ENCODE results near the gene MAF.

Gene MAF

DNA sequence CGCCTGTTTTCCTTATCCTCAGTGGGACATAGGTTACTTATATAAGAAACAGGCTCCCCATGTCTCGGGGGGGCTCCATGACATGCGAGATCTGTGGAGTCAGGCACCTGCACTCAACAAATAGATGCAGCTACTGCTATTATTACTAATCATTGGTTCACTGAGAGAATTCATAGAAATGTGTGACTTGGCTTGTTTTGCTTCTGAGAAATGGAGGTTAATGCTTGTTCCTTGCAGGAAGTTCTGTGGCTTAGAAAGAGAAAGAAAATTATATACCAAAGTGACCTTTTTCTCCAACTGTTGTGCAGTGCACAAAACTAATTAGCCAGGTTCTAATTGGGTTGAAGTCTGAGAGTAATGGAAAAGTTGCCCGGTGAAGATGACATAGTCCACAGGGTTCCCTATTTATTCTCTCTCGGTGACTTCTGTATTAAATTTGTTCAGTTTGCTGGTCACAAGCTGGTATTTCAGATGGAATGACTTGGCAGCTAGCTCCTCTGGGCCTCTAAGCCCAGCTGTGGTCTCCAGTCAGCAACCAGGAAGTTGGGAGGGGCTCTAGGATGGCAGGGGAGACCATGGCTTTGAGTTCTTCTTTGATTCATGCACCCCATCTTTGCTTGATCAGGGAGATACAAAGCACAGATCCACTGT lies 17.6 kb upstream of the MAF start:
- intact Hi-C loops (cut with DNase I), result no loop called here
- no peak for DNase-seq

- no peak for DNase-seq
- intact Hi-C loops (cut with DNase I), result no loop called here
Measured at GRCh38 chr16:79613009-79613408, 12.5 kb upstream of the MAF start.

GRCh38 chr16:79612207-79612606 lies 11.7 kb upstream of the MAF start:
- intact Hi-C loops (cut with DNase I), result no loop called here
- no peak for DNase-seq

DNA sequence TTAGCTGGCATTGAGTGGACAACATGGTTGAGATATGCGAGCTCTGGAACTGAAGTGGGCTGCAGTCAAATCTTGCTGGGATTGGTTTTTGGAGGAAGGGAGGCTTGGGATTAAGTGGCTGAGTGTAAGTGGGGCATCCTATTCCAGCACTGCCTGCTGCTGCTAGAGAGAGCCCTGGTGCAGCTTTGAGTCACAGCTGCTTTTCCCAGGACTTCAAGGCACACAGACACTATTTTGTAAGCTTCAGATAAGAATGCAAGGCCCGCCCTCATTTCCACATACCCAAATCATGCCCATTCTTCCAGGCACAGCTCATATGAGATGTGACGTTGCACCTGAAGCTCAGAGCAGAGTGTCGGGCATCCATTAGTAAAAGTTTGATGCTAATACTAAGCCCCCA lies 10.2 kb upstream of the MAF start:
- no peak for DNase-seq
- intact Hi-C loops (cut with DNase I), result no loop called here

DNA sequence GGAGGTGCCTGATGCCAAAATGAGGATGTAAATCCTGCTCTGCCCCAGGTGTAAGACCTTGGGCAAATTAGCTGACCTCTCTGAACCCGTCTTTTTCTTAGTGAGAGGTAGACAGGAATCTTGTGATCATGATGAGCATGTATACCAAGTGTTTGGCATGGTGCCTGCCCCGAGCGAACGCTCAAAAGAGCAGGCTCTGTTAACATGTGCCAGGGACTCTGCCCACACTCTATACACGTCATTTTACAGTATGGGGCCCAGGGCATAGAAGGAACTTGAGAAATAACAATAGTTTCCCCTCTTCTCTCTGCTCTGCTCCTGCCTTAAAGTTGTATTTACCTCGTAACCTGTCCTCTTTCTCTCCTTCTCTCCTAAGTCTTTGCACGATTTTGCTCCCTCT lies 9.3 kb upstream of the MAF start:
- intact Hi-C loops (cut with DNase I), result loop anchor here (10.0 kb wide), 2 partner anchors 345 to 1515 kb away; partner anchors contain the start of gene WWOX

GRCh38 chr16:79608976-79609375 lies 8.4 kb upstream of the MAF start:
- no peak for DNase-seq
- intact Hi-C loops (cut with DNase I), result loop anchor here (10.0 kb wide), 2 partner anchors 344 to 1514 kb away; partner anchors contain the start of gene WWOX

More for the DNA sequence above, 9.3 kb upstream of the MAF start:
- no peak for DNase-seq

GRCh38 chr16:79607587-79607986 lies 7.0 kb upstream of the MAF start:
- peak in 1 of 42 donors; percentile 49 for DNase-seq
- intact Hi-C loops (cut with DNase I), result loop anchor here (10.0 kb wide), 2 partner anchors 343 to 1513 kb away; partner anchors contain the start of gene WWOX

DNA sequence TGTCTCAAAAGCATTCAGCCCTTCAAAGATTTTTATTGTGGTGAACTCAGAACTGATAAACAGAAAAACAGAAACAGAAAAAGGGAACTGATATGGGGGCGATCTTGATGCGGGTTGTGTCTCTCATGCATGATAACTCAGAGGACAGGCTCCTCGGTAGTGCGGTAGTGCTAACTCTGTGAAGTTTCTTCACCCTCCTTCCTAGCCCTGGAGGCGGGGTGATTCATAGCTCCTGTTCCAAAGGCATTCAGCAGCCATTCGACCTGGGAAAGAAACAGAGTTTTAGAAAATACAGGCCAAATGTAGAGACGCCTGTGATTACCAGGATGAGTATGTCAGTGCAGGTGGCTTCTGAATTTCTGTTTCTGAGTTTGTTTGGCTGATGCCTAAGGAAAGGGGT lies 5.5 kb upstream of the MAF start:
- intact Hi-C loops (cut with DNase I), result loop anchor here (10.0 kb wide), 2 partner anchors 341 to 1511 kb away; partner anchors contain the start of gene WWOX
- peak in 34 of 42 donors; percentile 32 to 86 (median 54) for DNase-seq

- no peak for DNase-seq
- intact Hi-C loops (cut with DNase I), result loop anchor here (5.0 to 10.0 kb wide), 4 partner anchors 271 to 1508 kb away; partner anchors contain the start of gene WWOX
Measured at GRCh38 chr16:79603055-79603454, 2.5 kb upstream of the MAF start.

DNA sequence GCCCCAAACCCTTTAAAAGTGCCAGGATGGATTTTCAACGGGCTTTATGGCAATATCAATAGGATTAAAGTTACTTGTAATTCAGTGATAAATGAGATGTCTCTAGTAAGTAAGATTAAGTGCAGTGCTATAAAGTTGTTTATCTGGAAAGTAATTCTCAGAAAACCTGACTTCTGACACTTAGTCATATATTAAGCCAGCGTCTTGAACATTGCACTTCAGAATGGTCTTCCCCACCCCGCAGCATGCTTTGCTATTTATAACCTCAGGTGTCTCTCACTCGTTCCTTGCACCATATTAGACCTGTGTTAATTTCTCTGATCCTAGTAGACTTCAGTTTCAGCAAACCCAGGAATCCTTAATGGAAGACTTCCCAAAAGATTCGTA lies 2.1 kb upstream of the MAF start:
- intact Hi-C loops (cut with DNase I), result loop anchor here (5.0 to 10.0 kb wide), 4 partner anchors 270 to 1508 kb away; partner anchors contain the start of gene WWOX
- DNase-seq, result no peak

DNA sequence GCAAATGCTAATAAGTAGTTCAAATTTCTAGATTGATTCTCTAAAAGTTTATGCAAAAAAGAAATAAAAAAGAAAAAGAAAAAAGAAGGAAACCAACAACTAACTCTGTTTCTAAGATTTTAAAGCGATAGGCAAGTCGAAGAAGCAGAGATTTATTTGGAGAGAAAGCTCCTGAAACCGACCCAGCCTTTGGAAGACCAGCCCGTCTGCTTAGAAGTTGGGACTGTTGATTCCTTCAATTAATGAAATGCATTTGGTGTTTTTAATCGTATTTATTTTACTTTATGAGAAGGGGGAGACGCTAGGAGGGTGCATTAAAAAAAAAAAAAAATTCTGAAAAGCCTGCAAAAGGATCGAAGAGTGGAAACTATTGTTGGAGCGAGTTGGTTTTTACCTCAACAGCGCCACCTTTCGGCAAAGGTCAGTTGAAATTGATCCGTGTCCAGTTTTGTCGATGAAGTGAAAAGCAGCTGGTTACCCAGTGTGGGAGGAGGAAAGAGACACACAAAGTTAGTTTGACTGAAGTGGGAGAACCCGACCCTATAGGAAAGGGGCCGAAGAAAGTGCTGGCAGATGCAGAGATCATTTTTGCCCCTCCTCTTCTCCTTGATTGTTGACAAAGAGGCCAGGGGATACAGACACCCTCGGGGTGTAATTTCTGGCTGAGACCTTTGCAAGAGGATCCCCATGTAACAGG lies 1.5 kb upstream of the MAF start:
- peak; percentile 62 to 95 (median 85) for DNase-seq
- intact Hi-C loops (cut with DNase I), result loop anchor here (5.0 to 10.0 kb wide), 4 partner anchors 270 to 1507 kb away; partner anchors contain the start of gene WWOX

- intact Hi-C loops (cut with DNase I), result loop anchor here (5.0 to 10.0 kb wide), 4 partner anchors 269 to 1507 kb away; partner anchors contain the start of gene WWOX
- DNase-seq, result peak in 38 of 42 donors; percentile 12 to 78 (median 40)
Measured at GRCh38 chr16:79601092-79601930, 774 bp upstream of the MAF start.

GRCh38 chr16:79599837-79600637 lies 500 bp downstream of the MAF start:
- DNase-seq, result peak; percentile 35 to 90 (median 76)
- intact Hi-C loops (cut with DNase I), result loop anchor here (5.0 to 10.0 kb wide), 4 partner anchors 268 to 1505 kb away; partner anchors contain the start of gene WWOX

- DNase-seq, result peak in 28 of 42 donors; percentile 9 to 72 (median 36)
- intact Hi-C loops (cut with DNase I), result no loop called here
Measured at GRCh38 chr16:79599256-79599836, 1.2 kb downstream of the MAF start.

DNA sequence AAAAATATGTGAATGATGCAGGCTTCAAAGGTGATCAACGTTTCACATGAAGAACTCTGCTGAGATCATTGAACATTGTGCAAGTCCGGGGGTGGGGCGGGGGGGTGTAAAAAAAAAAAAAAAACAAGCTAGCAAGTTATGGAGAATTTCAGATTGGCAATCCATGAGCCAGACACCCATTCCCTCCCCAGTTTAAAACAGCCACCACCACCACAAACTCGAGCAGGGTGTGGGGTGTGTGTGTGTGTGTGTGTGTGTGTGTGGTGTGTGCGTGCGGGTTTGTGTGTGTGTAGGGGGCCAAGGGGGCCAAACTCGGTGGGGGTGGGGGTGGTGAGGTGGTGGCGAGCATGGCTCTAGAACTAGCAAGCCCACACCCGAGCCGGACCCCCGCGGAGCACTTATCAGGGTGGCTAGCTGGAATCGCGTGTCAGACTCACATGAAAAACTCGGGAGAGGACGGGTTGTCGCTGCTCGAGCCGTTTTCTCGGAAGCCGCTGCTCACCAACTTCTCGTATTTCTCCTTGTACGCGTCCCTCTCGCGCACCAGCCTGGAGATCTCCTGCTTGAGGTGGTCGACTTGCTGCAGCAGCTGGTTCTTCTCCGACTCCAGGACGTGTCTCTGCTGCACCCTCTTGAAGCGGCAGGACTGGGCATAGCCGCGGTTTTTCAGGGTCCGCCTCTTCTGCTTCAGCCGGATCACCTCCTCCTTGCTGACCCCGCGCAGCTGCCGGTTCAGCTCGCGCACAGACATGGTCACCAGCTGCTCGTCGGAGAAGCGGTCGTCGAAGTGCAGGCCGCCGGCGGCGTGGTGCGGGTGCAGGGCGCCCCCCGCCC lies 2.0 kb downstream of the MAF start:
- intact Hi-C loops (cut with DNase I), result no loop called here

GRCh38 chr16:79598063-79598347 lies 2.5 kb downstream of the MAF start:
- intact Hi-C loops (cut with DNase I), result no loop called here
- DNase-seq, result no peak

More for the DNA sequence above, 2.0 kb downstream of the MAF start:
- DNase-seq, result peak; percentile 46 to 87 (median 66)

All from head of caudate nucleus (tissue), 42 donors.